ENCODE results near the gene ELL2.

GRCh38 chr5:95963650-95964410 is 2.2 kb upstream of the ELL2 start:
- TF ChIP-seq TAF1 (IDR thresholded peaks at IDR 0.05; ENCODE audit: low read depth) (no peak), EP300 (conservative IDR thresholded peaks at IDR 0.05; ENCODE audit: poor library complexity, severe bottlenecking) (no peak)
- TF ChIP-seq, protein P1, sequence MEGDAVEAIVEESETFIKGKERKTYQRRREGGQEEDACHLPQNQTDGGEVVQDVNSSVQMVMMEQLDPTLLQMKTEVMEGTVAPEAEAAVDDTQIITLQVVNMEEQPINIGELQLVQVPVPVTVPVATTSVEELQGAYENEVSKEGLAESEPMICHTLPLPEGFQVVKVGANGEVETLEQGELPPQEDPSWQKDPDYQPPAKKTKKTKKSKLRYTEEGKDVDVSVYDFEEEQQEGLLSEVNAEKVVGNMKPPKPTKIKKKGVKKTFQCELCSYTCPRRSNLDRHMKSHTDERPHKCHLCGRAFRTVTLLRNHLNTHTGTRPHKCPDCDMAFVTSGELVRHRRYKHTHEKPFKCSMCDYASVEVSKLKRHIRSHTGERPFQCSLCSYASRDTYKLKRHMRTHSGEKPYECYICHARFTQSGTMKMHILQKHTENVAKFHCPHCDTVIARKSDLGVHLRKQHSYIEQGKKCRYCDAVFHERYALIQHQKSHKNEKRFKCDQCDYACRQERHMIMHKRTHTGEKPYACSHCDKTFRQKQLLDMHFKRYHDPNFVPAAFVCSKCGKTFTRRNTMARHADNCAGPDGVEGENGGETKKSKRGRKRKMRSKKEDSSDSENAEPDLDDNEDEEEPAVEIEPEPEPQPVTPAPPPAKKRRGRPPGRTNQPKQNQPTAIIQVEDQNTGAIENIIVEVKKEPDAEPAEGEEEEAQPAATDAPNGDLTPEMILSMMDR (IDR thresholded peaks at IDR 0.05; ENCODE audit: poor library complexity, severe bottlenecking) = no peak

Data from neural cell (in vitro differentiated cells).